ENCODE results near the gene MSMB.
"Not testable (repeated sequence)": the region's sequence is repeated elsewhere in the genome, so short reads cannot be mapped to it uniquely, and the experiment has no call there.

MSMB gene

DNA sequence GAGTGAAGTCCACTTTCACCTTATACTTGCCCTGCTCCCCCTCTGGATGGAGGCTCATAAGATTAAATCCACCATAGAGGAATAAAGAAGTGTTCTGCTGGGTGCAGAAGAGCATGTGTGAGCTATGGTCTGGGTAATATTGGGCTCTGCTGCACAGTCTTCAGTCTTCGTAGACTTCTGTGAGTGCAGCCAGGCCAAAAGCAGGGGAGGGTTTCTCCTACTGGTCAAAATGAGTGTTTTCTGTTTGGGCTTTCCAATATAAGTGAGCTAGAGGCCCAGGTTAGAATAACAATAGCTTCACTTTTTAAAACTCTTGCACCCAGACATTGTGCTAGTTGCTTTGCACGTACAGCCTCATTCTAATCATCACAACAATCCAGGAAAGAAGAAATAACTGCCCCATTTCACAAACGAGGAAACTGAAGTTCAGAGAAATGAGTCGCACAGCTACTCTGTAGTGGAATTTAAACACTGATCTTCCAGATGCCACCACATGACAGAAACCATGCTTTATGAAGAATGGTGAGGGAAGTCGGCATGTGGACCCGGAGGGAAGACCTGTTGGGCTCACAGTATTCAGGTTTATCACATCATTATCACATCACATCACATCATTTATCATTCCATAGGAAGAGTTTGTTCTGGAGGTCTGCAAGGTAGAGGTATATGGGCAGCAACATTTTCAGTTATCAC, 23.8 kb upstream of the MSMB start:
- no peak for DNase-seq (ENCODE audit: low read depth)

DNA sequence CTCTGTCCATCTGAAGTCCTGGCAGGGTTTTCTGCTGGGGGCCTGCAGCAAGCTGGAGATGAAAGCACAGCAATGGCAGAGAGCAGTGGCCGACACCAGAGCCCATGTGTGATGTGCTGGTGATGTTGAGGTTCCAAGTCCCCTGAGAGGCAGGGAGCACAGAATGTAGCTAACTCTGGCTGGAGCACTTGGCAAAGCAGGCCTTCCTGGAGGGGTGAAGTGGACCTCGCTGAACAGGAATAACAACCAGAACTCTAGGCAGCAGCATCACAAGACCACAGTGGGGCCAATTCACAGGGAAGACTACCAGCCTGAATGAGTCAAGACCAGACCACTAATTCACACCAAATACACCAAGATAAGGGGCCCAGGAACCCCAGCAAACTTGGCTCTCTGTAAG, 22.8 kb upstream of the MSMB start:
- DNase-seq (ENCODE audit: low read depth), result no peak

GRCh38 chr10:46068117-46068516, 22.0 kb upstream of the MSMB start:
- DNase-seq (ENCODE audit: low read depth), result no peak

DNA sequence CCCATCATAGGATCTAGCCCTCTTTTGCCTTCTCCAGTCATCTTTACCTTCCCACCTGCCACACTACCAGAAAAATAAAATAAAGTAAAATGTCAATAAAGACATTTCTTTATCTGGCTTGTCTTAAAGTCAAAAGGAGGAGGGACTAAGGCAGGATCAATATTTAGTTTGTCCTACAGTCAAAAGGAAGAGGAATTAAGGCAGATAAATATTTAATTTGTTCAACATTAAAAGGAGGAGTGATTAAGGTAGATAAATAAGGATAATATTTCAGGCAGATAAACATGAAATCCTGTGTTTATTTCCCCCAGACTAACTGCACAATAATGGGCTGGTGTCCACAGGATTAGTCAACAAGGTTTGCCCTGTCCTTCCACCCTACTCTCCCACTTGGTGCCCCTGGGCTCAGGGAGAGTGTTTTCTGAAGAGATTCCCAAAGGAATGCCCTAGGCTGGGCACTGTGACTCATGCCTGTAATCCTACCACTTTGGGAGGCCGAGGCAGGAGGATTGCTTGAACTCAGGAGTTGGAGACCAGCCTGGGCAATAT, 18.3 kb upstream of the MSMB start:
- DNase-seq (ENCODE audit: low read depth), result no peak

GRCh38 chr10:46062723-46063428, 16.8 kb upstream of the MSMB start:
- DNase-seq (ENCODE audit: low read depth), result no peak

DNA sequence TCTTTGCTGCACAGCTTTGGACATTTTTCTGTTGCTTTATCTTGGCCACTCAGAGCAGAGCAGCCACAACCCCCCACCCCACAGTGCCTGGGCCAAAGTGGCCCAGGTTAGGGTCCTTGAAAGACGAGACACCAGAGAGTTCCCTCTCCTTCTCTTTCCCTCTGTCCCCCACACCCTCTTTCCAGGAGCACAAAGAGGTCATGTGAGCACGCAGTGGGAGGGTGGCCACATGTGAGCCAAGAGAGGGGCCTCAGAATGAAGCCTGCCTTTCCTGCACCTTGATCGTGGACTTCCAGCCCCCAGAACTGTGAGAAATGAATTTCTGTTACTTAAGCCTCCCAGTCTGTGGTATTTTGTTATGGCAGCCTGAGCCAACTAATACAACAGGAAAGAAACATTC, 14.6 kb upstream of the MSMB start:
- no peak for DNase-seq (ENCODE audit: low read depth)

GRCh38 chr10:46057927-46058326, 11.9 kb upstream of the MSMB start:
- not testable (repeated sequence) for DNase-seq (ENCODE audit: low read depth)

DNA sequence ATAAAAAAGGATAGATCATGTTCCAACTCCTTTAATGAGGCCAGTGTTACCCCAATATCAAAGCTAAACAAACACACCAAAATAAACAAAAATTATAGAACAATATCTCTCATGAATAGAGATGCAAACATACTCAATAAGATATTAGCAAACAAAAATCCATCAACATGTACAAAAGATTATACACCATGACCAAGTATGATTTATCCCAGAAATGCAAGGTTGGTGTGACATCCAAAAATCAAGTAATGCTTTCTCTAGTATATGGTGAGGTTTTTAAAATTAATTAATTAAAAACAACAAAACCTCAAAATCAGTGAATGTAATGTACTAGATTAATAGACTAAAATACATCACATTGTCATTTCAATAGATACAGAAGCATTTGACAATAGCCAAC, 11.0 kb upstream of the MSMB start:
- no peak for DNase-seq (ENCODE audit: low read depth)

- DNase-seq (ENCODE audit: low read depth), result no peak
These were observed 9.7 kb upstream of the MSMB start for GRCh38 chr10:46055771-46056170.

DNA sequence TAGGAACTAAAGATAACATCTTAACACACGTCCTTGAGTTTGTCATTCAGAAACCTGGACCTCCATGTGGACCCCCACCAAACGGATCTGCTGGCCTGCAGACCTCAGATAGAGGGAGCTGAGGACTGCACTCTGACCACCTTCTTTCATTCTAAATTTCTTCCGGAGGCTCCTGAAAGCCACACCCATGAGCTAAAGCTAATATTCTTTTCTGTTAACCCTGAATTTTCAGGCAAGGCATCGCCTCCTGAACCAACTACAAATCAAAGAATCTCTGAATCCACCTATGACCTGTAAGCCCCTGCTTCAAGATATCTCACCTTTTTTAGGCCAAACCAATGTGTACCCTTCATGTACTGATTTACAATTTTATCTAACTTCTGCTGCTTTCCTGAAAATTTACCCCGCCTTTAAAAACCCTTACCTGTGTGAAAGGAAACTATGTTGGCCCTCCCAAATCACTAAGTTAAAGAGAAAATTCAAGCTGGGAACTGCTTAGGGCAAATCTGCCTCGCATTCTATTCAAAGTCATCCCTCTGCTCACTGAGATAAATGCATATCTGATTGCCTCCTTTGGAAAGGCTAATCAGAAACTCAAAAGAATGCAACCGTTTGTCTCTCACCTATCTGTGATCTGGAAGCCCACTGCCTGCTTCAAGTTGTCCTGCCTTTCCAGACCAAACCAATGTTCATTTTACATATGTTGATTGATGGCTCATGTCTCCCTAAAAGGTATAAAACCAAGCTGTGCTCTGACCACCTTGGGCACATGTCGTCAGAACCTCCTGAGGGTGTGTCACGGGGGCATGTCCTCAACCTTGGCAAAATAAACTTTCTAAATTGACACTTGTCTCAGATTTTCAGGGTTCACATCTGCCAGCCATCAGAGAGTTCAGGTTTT, 7.7 kb upstream of the MSMB start:
- DNase-seq (ENCODE audit: low read depth), result no peak

GRCh38 chr10:46052791-46053375, 6.8 kb upstream of the MSMB start:
- DNase-seq (ENCODE audit: low read depth), result no peak

DNA sequence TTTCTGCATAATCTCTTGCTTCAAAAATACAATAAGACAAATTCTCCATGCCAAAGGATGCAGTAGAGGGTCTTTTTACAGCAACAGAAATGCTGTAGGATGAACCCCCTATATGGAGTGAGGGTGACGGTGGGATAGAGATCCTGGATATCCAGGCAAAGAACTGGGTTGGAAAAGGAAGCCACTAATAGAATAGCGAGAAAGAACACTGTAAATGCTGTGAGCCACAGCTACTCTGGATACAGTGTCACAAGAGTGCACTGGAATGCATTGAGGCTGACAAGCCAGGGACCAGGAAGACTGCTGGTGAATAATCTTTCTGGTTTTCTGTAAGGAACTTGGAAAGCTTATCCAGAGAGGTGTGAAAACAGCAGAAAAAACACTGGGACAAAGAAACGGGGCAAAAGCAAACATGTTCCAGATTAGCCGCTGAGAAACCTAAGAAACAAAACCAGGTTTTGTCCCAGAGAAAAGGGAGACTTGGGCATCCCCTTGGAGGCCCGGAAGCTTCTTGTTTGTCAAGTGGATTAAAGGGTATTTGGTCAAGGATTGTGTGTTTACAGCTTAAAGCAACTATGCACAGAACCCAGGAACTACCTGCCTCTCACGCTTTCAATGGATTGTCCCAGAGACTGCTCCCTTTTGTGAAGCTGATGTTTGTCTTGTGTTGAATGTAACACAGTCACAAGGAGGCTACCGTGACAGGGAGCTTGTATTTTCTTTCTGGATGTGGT, 6.2 kb upstream of the MSMB start:
- no peak for DNase-seq (ENCODE audit: low read depth)

DNA sequence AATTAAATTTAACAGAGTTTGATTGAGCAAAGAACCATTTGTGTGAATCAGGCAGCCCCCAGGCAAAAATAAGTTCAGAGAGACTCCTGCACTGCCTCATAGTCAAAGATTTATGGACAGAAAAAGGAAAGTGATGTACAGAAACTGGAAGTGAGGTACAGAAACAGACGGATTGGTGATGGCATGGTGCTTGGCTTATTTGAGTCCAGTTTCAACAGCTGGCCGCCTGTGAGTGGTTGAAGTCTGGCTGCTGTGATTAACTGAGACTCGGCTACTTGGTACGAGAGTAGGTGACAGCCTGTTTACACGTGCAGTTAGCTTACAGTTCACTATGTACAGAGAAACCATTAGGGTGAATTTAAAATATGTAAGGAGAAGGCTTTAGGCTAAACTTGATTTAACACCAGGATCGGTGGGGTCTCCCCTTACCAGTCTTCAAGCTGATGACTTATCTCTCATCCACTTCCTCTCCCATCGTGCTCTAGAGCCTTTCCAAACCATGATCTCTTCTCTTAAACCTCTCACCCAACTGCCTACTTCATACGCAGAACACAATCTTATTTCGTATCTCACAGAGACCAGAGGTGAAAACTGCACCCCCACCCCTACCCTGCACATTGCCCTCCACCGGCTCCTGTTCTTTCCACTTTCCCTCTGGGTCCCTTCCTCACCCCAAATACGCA, 5.0 kb upstream of the MSMB start:
- no peak for DNase-seq (ENCODE audit: low read depth)

GRCh38 chr10:46049497-46049831, 3.4 kb upstream of the MSMB start:
- DNase-seq (ENCODE audit: low read depth), result not testable (repeated sequence)

- DNase-seq (ENCODE audit: low read depth), result no peak
These were observed 2.1 kb upstream of the MSMB start for GRCh38 chr10:46048152-46048551.

DNA sequence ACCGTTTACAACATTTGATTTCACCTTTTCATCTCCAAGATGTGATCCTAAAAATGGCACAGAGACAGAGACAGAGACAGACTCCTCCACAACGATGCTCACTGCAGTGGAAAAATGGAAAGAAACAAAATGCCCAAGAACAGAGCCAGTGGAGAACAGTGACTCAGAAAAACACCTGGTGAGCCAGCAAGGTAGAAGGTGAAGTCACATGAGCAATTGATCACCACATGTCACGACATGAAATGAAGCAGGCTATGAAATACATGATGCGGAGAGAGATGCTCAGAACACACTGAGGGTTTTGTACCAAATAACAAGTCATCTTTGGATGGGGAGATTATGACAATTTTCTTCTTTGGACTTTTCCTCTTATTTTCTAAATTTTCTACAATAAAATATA, 3.5 kb downstream of the MSMB start:
- DNase-seq (ENCODE audit: low read depth), result no peak

GRCh38 chr10:46040004-46040403, 6.1 kb downstream of the MSMB start:
- DNase-seq (ENCODE audit: low read depth), result no peak

- DNase-seq (ENCODE audit: low read depth), result no peak
These were observed 8.8 kb downstream of the MSMB start for GRCh38 chr10:46037107-46037825.

GRCh38 chr10:46035923-46036849, 9.9 kb downstream of the MSMB start:
- no peak for DNase-seq (ENCODE audit: low read depth)

All from activated T-helper 1 cell treated with Interleukin-2 at 50 U/mL for 16 hours (primary cell).